KG1 (cell line): ENCODE measurements around the gene NT5C2.
"Not testable (repeated sequence)": the region's sequence is repeated elsewhere in the genome, so short reads cannot be mapped to it uniquely, and the experiment has no call there.

Experiments
- DNase-seq: peaks from one replicate; lab custom pipeline; 2025; lab: John Stamatoyannopoulos, UW

NT5C2 gene

DNA sequence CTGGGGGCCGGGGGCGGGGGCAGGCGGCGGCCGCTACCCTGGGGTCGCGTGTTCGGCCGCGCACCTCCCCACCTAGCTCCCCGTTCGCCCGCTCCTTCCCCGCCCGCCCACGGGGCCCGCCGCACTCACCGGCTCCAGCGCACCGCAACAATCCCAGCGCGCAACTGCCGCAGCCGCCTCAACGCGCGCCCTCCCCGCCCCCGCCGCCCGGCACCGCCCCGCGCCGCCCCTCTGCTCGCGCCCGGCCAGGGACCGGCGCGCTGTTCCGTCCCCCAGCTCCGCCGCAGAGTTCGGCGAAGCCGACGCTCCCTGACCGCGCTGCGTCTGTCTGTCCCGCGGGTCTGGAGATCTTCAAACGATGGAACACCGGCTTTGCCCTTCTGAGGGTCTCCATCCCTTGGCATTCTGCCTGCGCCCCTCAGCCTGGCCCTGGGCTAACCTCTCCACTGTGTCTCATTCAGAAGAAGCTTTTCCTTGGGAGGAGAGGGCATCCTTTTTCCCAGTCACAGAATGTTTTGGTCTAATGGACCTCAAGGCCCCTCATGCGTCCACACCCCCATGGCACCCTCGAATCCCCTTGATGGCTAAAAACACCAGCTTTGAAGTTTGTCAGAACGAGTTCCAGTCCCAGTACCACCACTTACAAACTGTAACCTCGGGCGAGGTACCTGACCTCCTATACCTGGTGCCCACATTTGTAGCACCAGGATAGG, at the start of gene NT5C2:
TSS of gene NT5C2 (minus strand) at position 166 of the 713 bp plus-strand sequence. CDS start 18,314 bp downstream, outside the sequence.
- peak; percentile 54 for DNase-seq

- DNase-seq: no peak
Observed at GRCh38 chr10:103241262-103242011, 48.4 kb upstream of the NT5C2 start.

DNA sequence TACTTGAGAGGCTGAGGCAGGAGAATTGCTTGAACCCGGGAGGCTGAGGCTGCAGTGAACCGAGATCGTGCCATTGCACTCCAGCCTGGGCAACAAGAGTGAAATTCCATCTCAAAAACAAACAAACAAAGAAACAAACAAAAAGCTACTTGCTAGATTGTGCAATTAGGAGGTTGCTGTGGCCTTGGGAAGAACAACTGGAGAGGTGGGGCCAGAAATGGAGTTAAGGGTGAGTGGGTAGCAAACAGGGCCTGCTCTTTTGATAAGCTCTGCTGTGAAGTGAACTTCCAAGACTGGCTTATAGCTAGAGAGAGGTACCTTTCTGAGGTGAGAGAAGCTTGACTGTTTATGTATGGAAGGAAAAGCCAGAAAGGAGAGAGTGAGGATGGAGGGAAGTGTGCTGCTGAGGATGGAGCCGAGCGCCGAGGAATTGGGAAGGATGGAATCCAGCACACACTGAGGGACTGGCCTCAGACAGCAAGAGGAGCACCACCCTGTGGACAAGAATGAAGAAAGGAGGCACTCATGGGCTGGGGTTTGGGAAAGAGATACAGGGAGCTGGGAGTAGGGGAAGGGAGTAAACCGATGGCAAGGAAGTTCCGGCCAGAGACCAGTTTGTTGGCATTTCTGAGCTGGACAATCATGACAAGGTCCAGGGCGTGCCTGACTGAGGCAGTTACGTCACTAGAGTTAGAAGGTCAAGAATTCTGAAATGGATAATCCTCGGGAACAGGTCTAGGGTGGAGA, 45.6 kb upstream of the NT5C2 start:
- DNase-seq: no peak

GRCh38 chr10:103235775-103236174, 42.7 kb upstream of the NT5C2 start:
- DNase-seq: no peak

GRCh38 chr10:103232772-103233488, 39.9 kb upstream of the NT5C2 start:
- no peak for DNase-seq

- no peak for DNase-seq
Observed at GRCh38 chr10:103232131-103232673, 39.1 kb upstream of the NT5C2 start.

- no peak for DNase-seq
Observed at GRCh38 chr10:103231047-103231551, 38.0 kb upstream of the NT5C2 start.

DNA sequence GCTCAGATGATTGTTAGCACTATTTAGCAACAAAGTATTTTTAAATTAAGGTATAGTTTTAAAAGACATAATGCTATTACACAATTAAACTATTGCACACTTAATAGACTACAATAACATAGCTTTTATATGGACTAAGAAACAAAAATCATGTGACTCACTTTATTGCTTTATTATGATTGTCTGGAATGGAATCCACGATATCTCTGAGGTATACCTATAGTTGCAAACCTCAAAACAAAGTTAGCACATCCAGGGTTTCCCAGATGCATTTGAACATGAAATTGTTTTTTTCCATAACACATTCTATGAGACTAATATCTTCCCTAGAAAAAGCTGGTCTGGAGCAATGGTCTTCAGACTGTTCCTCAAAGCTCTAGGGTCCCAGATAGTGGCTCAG, 34.3 kb upstream of the NT5C2 start:
- no peak for DNase-seq

DNA sequence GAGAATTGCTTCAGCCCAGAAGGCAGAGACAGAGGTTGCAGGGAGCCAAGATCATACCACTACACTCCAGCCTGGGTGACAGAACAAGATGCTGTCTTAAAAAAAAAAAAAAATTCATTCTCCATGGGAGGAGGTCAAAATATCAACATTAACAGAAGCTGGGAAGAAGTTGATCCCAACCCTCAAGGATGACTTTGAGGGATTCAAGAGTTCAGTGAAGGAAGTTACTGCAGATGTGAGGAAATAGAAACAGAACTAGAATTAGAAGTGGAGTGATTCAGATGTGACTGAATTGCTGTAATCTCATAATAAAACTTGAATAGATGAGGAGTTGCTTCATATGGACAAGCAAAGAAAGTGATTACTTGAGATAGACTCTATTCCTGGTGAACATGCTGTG, 32.9 kb upstream of the NT5C2 start:
- DNase-seq: no peak

GRCh38 chr10:103224721-103225120, 31.6 kb upstream of the NT5C2 start:
- DNase-seq: not testable (repeated sequence)

- DNase-seq: no peak
Observed at GRCh38 chr10:103224133-103224532, 31.1 kb upstream of the NT5C2 start.

- DNase-seq: not testable (repeated sequence)
Observed at GRCh38 chr10:103216362-103216761, 23.3 kb upstream of the NT5C2 start.

DNA sequence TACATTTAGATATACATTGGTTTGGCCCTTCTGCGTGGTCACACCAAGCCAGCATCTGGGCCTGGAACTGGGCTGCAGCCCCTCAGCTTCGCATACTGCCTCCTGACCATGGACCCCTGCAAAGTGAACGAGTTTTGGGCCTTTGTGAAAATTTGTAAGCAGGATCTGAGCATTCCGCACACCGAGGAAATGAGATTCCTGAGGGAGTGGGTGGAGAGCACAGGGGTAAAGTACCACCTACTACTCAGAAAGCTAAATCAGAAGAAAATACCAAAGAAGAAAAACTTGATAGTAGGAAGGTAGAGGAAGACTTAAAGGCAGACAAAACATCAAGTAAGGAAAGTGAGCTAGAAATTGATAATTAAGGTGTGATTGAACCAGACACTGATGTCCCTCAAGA, 22.5 kb upstream of the NT5C2 start:
- no peak for DNase-seq

DNA sequence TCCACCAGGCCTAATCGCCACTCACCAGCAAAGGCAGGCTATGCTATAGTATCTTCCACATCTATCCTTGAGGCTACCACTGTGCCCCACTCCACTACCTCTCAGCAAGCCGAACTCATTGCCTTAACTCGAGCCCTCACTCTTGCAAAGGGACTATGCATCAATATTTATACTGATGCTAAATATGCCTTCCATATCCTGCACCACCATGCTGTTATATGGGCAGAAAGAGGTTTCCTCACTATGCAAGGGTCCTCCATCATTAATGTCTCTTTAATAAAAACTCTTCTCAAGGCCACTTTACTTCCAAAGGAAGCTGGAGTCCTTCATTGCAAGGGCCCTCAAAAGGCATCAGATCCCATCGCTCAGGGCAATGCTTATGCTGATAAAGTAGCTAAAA, 17.2 kb upstream of the NT5C2 start:
- DNase-seq: not testable (repeated sequence)

GRCh38 chr10:103207643-103208042, 14.6 kb upstream of the NT5C2 start:
- DNase-seq: not testable (repeated sequence)

DNA sequence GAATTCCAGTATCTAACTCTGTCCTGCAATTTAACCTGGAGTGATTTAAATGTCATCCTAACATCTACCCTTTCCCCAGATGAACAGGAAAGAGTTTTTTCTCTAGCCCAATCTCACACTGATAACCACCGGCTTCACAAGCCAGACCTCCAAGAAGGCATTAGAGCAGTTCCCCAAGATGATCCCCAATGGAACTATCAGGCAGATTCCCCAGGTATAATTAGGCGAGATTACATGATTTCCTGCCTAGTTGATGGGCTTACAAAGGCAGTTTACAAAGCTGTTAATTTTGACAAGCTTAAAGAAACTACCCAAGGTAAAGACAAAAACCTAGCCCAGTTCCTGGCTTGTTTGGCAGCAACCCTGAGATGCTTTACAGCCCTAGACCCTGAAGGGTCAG, 14.1 kb upstream of the NT5C2 start:
- DNase-seq: no peak

GRCh38 chr10:103206715-103207114, 13.6 kb upstream of the NT5C2 start:
- not testable (repeated sequence) for DNase-seq

DNA sequence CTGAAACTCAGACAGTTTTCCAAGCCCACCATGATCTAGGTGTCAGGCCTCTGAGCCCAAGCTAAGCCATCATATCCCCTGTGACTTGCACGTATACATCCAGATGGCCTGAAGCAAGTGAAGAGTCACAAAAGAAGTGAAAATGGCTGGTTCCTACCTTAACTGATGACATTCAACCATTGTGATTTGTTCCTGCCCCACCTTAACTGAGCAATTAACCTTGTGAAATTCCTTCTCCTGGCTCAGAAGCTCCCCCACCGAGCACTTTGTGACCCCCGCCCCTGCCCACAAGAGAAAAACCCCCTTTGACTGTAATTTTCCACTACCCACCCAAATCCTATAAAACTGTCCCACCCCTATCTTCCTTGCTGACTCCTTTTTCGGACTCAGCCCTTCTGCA, 12.3 kb upstream of the NT5C2 start:
- DNase-seq: not testable (repeated sequence)

GRCh38 chr10:103204353-103205255, 11.5 kb upstream of the NT5C2 start:
- DNase-seq: no peak

GRCh38 chr10:103203466-103203865, 10.4 kb upstream of the NT5C2 start:
- no peak for DNase-seq
